Ishikawa (cell line): ENCODE results near the gene FAT4.

ENCODE experiments used
- CEBPB ChIP-seq: IDR thresholded peaks from 2 replicates; pipeline ENCODE4 v1.6.1; 2012
- CREB1 ChIP-seq: IDR thresholded peaks from 2 replicates; pipeline ENCODE4 v1.6.1; 2012; ENCODE audit warnings: low read depth
- EGR1 ChIP-seq: IDR thresholded peaks from 2 replicates; pipeline ENCODE4 v1.6.1; 2012
- EP300 ChIP-seq: IDR thresholded peaks from 2 replicates; pipeline ENCODE4 v1.6.1; 2012; ENCODE audit warnings: borderline replicate concordance
- FOXM1 ChIP-seq: IDR thresholded peaks from 2 replicates; pipeline ENCODE4 v1.6.1; 2012; ENCODE audit warnings: low read depth, borderline replicate concordance
- MAX ChIP-seq: IDR thresholded peaks from 2 replicates; pipeline ENCODE4 v1.6.1; 2012
- NFIC ChIP-seq: IDR thresholded peaks from 2 replicates; pipeline ENCODE4 v1.6.1; 2012
- RAD21 ChIP-seq: IDR thresholded peaks from 2 replicates; pipeline ENCODE4 v1.6.1; 2012; ENCODE audit warnings: low read depth
- REST ChIP-seq: IDR thresholded peaks from 2 replicates; pipeline ENCODE4 v1.6.1; 2012; ENCODE audit warnings: low read depth, mild to moderate bottlenecking
- TAF1 ChIP-seq: IDR thresholded peaks from 2 replicates; pipeline ENCODE4 v1.6.1; 2012; ENCODE audit warnings: low read depth, mild to moderate bottlenecking
- TCF12 ChIP-seq: IDR thresholded peaks from 2 replicates; pipeline ENCODE4 v1.6.1; 2012; ENCODE audit warnings: low read depth
- TEAD4 ChIP-seq: IDR thresholded peaks from 2 replicates; pipeline ENCODE4 v1.6.1; 2012
- USF1 ChIP-seq: IDR thresholded peaks from 2 replicates; pipeline ENCODE4 v1.6.1; 2012
- YY1 ChIP-seq: IDR thresholded peaks from 2 replicates; pipeline ENCODE4 v1.6.1; 2012; ENCODE audit warnings: low read depth
- ZBTB7A ChIP-seq: IDR thresholded peaks from 2 replicates; pipeline ENCODE4 v1.6.1; 2012; ENCODE audit warnings: low read depth

The FAT4 gene

GRCh38 chr4:125350470-125351135 lies 35.8 kb downstream of the FAT4 start:
- TF ChIP-seq TCF12: no peak
- no peak for TF ChIP-seq RAD21
- no peak for TF ChIP-seq TAF1
- TF ChIP-seq ZBTB7A: no peak
- TF ChIP-seq NFIC: no peak
- no peak for TF ChIP-seq CREB1
- no peak for TF ChIP-seq USF1
- no peak for TF ChIP-seq CEBPB
- TF ChIP-seq REST: no peak
- no peak for TF ChIP-seq FOXM1
- TF ChIP-seq YY1: no peak
- TF ChIP-seq TEAD4: no peak
- TF ChIP-seq EGR1: no peak
- no peak for TF ChIP-seq EP300

GRCh38 chr4:125352521-125352920 lies 37.8 kb downstream of the FAT4 start:
- TF ChIP-seq NFIC (no peak), RAD21 (no peak), MAX (no peak), TAF1 (no peak), TCF12 (no peak), ZBTB7A (no peak), EP300 (no peak), EGR1 (no peak), YY1 (no peak), TEAD4 (no peak), CEBPB (no peak), REST (no peak)

- no peak for TF ChIP-seq TEAD4
- no peak for TF ChIP-seq ZBTB7A
- TF ChIP-seq NFIC: no peak
- no peak for TF ChIP-seq RAD21
- TF ChIP-seq FOXM1: no peak
- no peak for TF ChIP-seq MAX
- TF ChIP-seq TCF12: no peak
- no peak for TF ChIP-seq CEBPB
- TF ChIP-seq YY1: no peak
- no peak for TF ChIP-seq TAF1
- TF ChIP-seq EGR1: no peak
Measured at GRCh38 chr4:125353131-125353530, 38.4 kb downstream of the FAT4 start.

- no peak for TF ChIP-seq YY1
Measured at GRCh38 chr4:125355791-125356190, 41.0 kb downstream of the FAT4 start.

- TF ChIP-seq CREB1 (no peak), NFIC (no peak), REST (no peak), FOXM1 (no peak), ZBTB7A (no peak)
Measured at GRCh38 chr4:125357675-125358074, 42.9 kb downstream of the FAT4 start.
